Loucy (cell line): ENCODE measurements around the gene C9orf72.

Experiments used
- CTCF ChIP-seq: fragments of 200-600 bp; sonication (generic); conservative IDR thresholded peaks from 2 replicates; pipeline ENCODE4 v1.5.1; 2014; ENCODE audit warnings: mild to moderate bottlenecking, antibody characterized with exemption, low read length
- EZH2phosphoT487 ChIP-seq: fragments of 200-600 bp; IDR thresholded peaks from 2 replicates; pipeline ENCODE4 v1.6.1; 2018; ENCODE audit warnings: antibody characterized with exemption, mild to moderate bottlenecking, moderate library complexity, borderline replicate concordance

- TF ChIP-seq CTCF (no peak), EZH2phosphoT487 (no peak)
Observed at GRCh38 chr9:27549196-27549755, 24.0 kb downstream of the C9orf72 start.
